Fibroblast of the aortic adventitia (primary cell): Measurements from ENCODE around the gene PCDHGA1. TPM values are rescaled to one million over a fixed set of nuclear protein-coding genes. Genes with fewer than 3 reads are reported as not detected.
A peak's percentile ranks its signal among the peaks of the same experiment; 100 is the strongest.

Source experiments
- DNase-seq: peaks from one replicate; pipeline ENCODE4 v3.0.0-alpha.2; 2010; ENCODE audit warnings: low read depth
- H3K4me3 ChIP-seq: 2 replicates; pipeline ENCODE4 v1.5.1; 2011; ENCODE audit warnings: low read depth, mild to moderate bottlenecking, control low read depth, low read length, moderate library complexity
- CTCF ChIP-seq: IDR thresholded peaks from 2 replicates; pipeline ENCODE4 v1.5.1; 2011; ENCODE audit warnings: mild to moderate bottlenecking, low read length, control low read depth, inconsistent platforms; ENCODE audit not compliant: insufficient read depth
- total RNA-seq: library from RNA; depleted of rRNA; stranded (reverse); fragments of >200 nt; gene quantifications from 2 replicates; pipeline ENCODE4 v1.2.3, GENCODE V29; 2012; ENCODE audit warnings: low replicate concordance

Gene PCDHGA1
- total RNA-seq, 1 donor: 1.4 TPM

- TF ChIP-seq CTCF: no peak
- no peak for DNase-seq
- peak overlapping the region; percentile 89 for H3K4me3 ChIP-seq
These were observed 146.8 kb downstream of the PCDHGA1 start for GRCh38 chr5:141477044-141477575.

GRCh38 chr5:141477815-141478214 is 147.5 kb downstream of the PCDHGA1 start:
- peak overlapping the region; percentile 89 for H3K4me3 ChIP-seq
- no peak for TF ChIP-seq CTCF
- DNase-seq: peak; percentile 27

GRCh38 chr5:141478321-141478945 is 148.1 kb downstream of the PCDHGA1 start:
- peak overlapping the region; percentile 89 for H3K4me3 ChIP-seq
- TF ChIP-seq CTCF: peak; percentile 43
- DNase-seq: no peak

GRCh38 chr5:141479776-141480175 is 149.5 kb downstream of the PCDHGA1 start:
- TF ChIP-seq CTCF: no peak
- H3K4me3 ChIP-seq: peak overlapping the region; percentile 61
- DNase-seq: peak; percentile 62

- no peak for TF ChIP-seq CTCF
- no peak for DNase-seq
- H3K4me3 ChIP-seq: no peak overlapping the region
These were observed 153.6 kb downstream of the PCDHGA1 start for GRCh38 chr5:141483902-141484301.

- H3K4me3 ChIP-seq: no peak overlapping the region
- DNase-seq: no peak
- no peak for TF ChIP-seq CTCF
These were observed 154.0 kb downstream of the PCDHGA1 start for GRCh38 chr5:141484310-141484640.

- TF ChIP-seq CTCF: no peak
- no peak for DNase-seq
- peak within 1 kb of the TSS; percentile 9 for H3K4me3 ChIP-seq
These were observed 154.5 kb downstream of the PCDHGA1 start, which contains the start of gene PCDHGC4 for GRCh38 chr5:141484641-141485311. TSS of gene PCDHGC4 (plus strand) at chr5:141485030. CDS start at chr5:141485174, 144 bp downstream.
